ENCODE data around the gene RAD51B. TPM values are rescaled to one million over a fixed set of nuclear protein-coding genes. Genes with fewer than 3 reads are reported as not detected.

RAD51B gene
- total RNA-seq, 4 donors from 2014 or later, result 12.6 to 26.4 (median 16.7) TPM

DNA sequence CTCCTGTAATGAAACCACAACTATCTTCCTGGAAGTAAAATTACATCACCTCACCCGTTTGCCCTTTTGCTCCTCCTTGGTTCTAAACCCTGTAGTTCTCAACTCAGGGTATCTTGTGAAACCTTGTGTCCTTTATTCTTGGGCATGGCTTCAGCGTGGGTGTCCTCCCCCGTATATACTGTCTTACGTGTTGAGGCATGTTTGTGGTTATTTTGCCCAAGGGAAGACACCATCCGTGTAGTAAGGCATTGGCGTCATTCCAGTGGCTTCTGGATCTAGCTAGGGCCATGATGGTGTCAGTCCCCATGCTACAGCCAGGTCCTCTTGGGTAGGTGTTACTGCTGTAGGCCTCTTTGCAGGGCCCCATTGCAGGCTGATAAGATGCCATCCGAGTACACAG lies 857.9 kb downstream of the RAD51B start:
- TF ChIP-seq POLR2A (IDR thresholded peaks at IDR 0.05) (no peak), CTCF (IDR thresholded peaks at IDR 0.05) (no peak), EP300 (IDR thresholded peaks at IDR 0.05) (no peak)
- Histone ChIP-seq H3K27ac (no peak overlapping the region), H3K9me3 (no peaks in the 10 kb centered on the region), H3K4me3 (no peak overlapping the region), H3K36me3 (no peaks in the 10 kb centered on the region), H3K27me3 (no peaks in the 10 kb centered on the region), H3K4me1 (peaks cover 0 to 35% (median 21%) of the 10 kb centered on the region in 4 donors)
- 87 to 88% methylated on average over 7 of the region's 7 CpGs for WGBS, 2 donors
- DNase-seq (ENCODE audit: low spot score in 2 of 2), result no peak

DNA sequence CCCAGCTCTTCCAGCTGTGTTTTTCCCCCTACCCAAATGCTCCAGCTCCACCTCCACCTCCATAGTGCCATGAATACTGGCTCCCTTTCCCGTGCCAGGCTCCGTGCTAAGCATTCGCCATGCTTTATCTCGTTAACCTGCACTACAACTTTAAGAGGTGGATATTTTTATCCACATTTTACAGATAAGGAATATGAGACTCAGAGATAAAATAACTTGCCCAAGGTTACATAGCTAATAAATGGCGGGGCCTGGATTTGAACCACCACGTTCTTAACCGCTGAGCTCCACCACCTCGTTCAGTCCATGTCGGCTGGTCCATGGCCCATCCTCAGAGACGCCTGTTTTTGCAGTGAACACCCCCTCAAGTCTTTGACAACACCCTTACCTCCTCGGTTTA lies 858.3 kb downstream of the RAD51B start:
- no peak for DNase-seq (ENCODE audit: low spot score in 2 of 2)
- Histone ChIP-seq H3K27ac (no peak overlapping the region), H3K36me3 (no peaks in the 10 kb centered on the region), H3K4me1 (peaks cover 0 to 33% (median 22%) of the 10 kb centered on the region in 4 donors), H3K27me3 (no peaks in the 10 kb centered on the region), H3K9me3 (no peaks in the 10 kb centered on the region), H3K4me3 (no peak overlapping the region)
- no peak for TF ChIP-seq POLR2A (IDR thresholded peaks at IDR 0.05)
- no peak for TF ChIP-seq CTCF (IDR thresholded peaks at IDR 0.05)
- no peak for TF ChIP-seq EP300 (IDR thresholded peaks at IDR 0.05)
- 96 to 97% methylated on average over 11 of the region's 11 CpGs for WGBS, 2 donors

- no peaks in the 10 kb centered on the region for H3K36me3 ChIP-seq
- H3K4me1 ChIP-seq, result peaks cover 0 to 33% (median 27%) of the 10 kb centered on the region in 4 donors
- WGBS, 2 donors, result 70 to 78% methylated on average over 1 of the region's 1 CpG
- H3K4me3 ChIP-seq, result no peak overlapping the region
- H3K27ac ChIP-seq, result no peak overlapping the region
- H3K27me3 ChIP-seq, result no peaks in the 10 kb centered on the region
- H3K9me3 ChIP-seq, result no peaks in the 10 kb centered on the region
- TF ChIP-seq POLR2A (IDR thresholded peaks at IDR 0.05) (no peak), CTCF (IDR thresholded peaks at IDR 0.05) (no peak), EP300 (IDR thresholded peaks at IDR 0.05) (no peak)
- no peak for DNase-seq (ENCODE audit: low spot score in 2 of 2)
These were observed 858.9 kb downstream of the RAD51B start for GRCh38 chr14:68678471-68678870.

DNA sequence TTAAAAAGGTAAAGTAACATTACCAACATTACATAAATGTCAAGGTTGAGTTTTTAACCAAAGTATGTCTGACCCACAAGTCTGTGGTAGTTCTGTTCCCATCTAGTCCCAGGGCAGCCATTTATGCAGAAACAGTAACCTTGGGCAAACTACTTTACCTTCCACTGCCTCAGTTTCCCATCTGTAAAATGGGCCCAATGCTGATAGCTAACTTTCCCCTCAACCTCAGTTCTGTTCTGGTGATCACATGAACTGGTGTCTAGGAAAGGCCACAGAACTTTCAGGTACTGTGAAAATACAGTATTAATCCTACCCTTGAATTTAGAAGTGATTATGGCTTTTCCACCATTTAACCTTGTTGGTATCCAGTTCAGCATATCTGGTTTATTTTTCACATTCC lies 859.7 kb downstream of the RAD51B start:
- Histone ChIP-seq H3K4me1 (peaks cover 0 to 41% (median 36%) of the 10 kb centered on the region in 4 donors), H3K4me3 (no peak overlapping the region), H3K9me3 (no peaks in the 10 kb centered on the region), H3K36me3 (no peaks in the 10 kb centered on the region), H3K27ac (peak overlapping the region in 1 of 4 donors; percentile 96), H3K27me3 (no peaks in the 10 kb centered on the region)
- DNase-seq (ENCODE audit: low spot score in 2 of 2), result no peak
- no peak for TF ChIP-seq EP300 (IDR thresholded peaks at IDR 0.05)
- no peak for TF ChIP-seq CTCF (IDR thresholded peaks at IDR 0.05)
- no peak for TF ChIP-seq POLR2A (IDR thresholded peaks at IDR 0.05)

GRCh38 chr14:68679746-68680467 lies 860.3 kb downstream of the RAD51B start:
- 84 to 87% methylated on average over 8 of the region's 8 CpGs for WGBS, 2 donors
- Histone ChIP-seq H3K4me1 (peaks cover 0 to 47% (median 40%) of the 10 kb centered on the region in 4 donors), H3K4me3 (no peak overlapping the region), H3K9me3 (no peaks in the 10 kb centered on the region), H3K27ac (peak overlapping the region in 2 of 4 donors; percentile 90 to 96), H3K36me3 (no peaks in the 10 kb centered on the region), H3K27me3 (no peaks in the 10 kb centered on the region)
- no peak for DNase-seq (ENCODE audit: low spot score in 2 of 2)
- TF ChIP-seq CTCF (IDR thresholded peaks at IDR 0.05) (no peak), EP300 (IDR thresholded peaks at IDR 0.05) (no peak), POLR2A (IDR thresholded peaks at IDR 0.05) (no peak)

Data from tibial nerve (tissue), 4 donors.